CD14-positive monocyte (primary cell): ENCODE data around the gene OR1N2. TPM values are rescaled to one million over a fixed set of nuclear protein-coding genes. Genes with fewer than 3 reads are reported as not detected.
"Not testable (repeated sequence)": the region's sequence is repeated elsewhere in the genome, so short reads cannot be mapped to it uniquely, and the experiment has no call there.

Experiments
- DNase-seq, 3 donors: peaks; one replicate each; pipeline ENCODE4 v3.0.0-alpha.2; 2011 to 2022
- H2AFZ ChIP-seq: 2 replicates; pipeline ENCODE4 v1.6.0; 2012; ENCODE audit warnings: mild to moderate bottlenecking, low read depth, low read length, inconsistent platforms; ENCODE audit not compliant: insufficient read depth, poor library complexity, severe bottlenecking
- H3K27ac ChIP-seq, 2 donors: 1 replicate in 1 of 2; 2 replicates in 1 of 2; pipeline ENCODE4 v1.5.1; 2012 to 2013; ENCODE audit warnings: low read length in 2 of 2, control low read depth in 1 of 2, inconsistent platforms in 1 of 2, low read depth in 1 of 2, mild to moderate bottlenecking in 1 of 2
- H3K27me3 ChIP-seq, 2 donors: one replicate each; pipeline versions ENCODE4 v1.6.0 to v1.6.1; 2011 to 2013; ENCODE audit warnings: low read length in 2 of 2; ENCODE audit not compliant: control insufficient read depth in 2 of 2, insufficient read depth in 2 of 2
- H3K36me3 ChIP-seq, 2 donors: replicated peaks in 1 of 2; 1 replicate in 1 of 2; 2 replicates in 1 of 2; pipeline versions ENCODE4 v1.5.1 to v1.6.1; 2012 to 2013; ENCODE audit warnings: low read length in 2 of 2, control low read depth in 1 of 2, inconsistent platforms in 1 of 2, mild to moderate bottlenecking in 1 of 2; ENCODE audit not compliant: insufficient read depth in 2 of 2, control insufficient read depth in 1 of 2
- H3K4me1 ChIP-seq, 2 donors: 1 replicate in 1 of 2; 2 replicates in 1 of 2; pipeline versions ENCODE4 v1.5.1 to v1.6.1; 2012 to 2013; ENCODE audit warnings: low read length in 2 of 2, control low read depth in 1 of 2, inconsistent platforms in 1 of 2, mild to moderate bottlenecking in 1 of 2, moderate library complexity in 1 of 2; ENCODE audit not compliant: insufficient read depth in 2 of 2, control insufficient read depth in 1 of 2
- H3K4me2 ChIP-seq: replicated peaks from 2 replicates; pipeline ENCODE3; 2012; ENCODE audit warnings: low read length, moderate library complexity, mild to moderate bottlenecking; ENCODE audit not compliant: poor library complexity, severe bottlenecking; ENCODE audit errors: extremely low read depth
- H3K4me3 ChIP-seq, 3 experiments: fragments of 200-600 bp in 1 of 3; sonication (generic) in 1 of 3; replicated peaks in 1 of 3; 1 replicate in 2 of 3; 2 replicates in 1 of 3; pipeline ENCODE4 v1.5.1; 2011 to 2013; ENCODE audit warnings: low read length in 3 of 3, mild to moderate bottlenecking in 3 of 3, control low read depth in 2 of 3, low read depth in 2 of 3, inconsistent platforms in 1 of 3, moderate library complexity in 1 of 3
- H3K79me2 ChIP-seq: 2 replicates; pipeline ENCODE4 v1.6.0; 2012; ENCODE audit warnings: mild to moderate bottlenecking, control low read depth, inconsistent platforms, low read length, moderate library complexity; ENCODE audit not compliant: insufficient read depth
- H3K9ac ChIP-seq: 2 replicates; pipeline ENCODE4 v1.6.0; 2017; ENCODE audit warnings: low read length, mild to moderate bottlenecking; ENCODE audit not compliant: insufficient read depth, poor library complexity, severe bottlenecking
- H3K9me3 ChIP-seq, 2 donors: replicated peaks in 1 of 2; 1 replicate in 1 of 2; 2 replicates in 1 of 2; pipeline versions ENCODE4 v1.5.1 to v1.6.1; 2012 to 2013; ENCODE audit warnings: low read length in 2 of 2, control low read depth in 1 of 2; ENCODE audit not compliant: control insufficient read depth in 1 of 2, insufficient read depth in 1 of 2
- H4K20me1 ChIP-seq: 2 replicates; pipeline ENCODE4 v1.6.0; 2012; ENCODE audit warnings: mild to moderate bottlenecking, low read length, control low read depth, moderate library complexity; ENCODE audit not compliant: insufficient read depth
- H3K27ac Mint-ChIP-seq, 7 donors: one replicate each; pipeline ENCODE4 v1.8.0; 2020; ENCODE audit warnings: mild to moderate bottlenecking in 7 of 7, mixed read lengths in 7 of 7, moderate library complexity in 6 of 7, inconsistent platforms in 2 of 7
- H3K27me3 Mint-ChIP-seq, 3 donors: one replicate each; pipeline ENCODE4 v1.8.0; 2021 to 2022; ENCODE audit warnings: low read depth in 3 of 3, mild to moderate bottlenecking in 3 of 3, mixed read lengths in 3 of 3, moderate library complexity in 3 of 3, inconsistent platforms in 1 of 3
- H3K36me3 Mint-ChIP-seq, 2 donors: one replicate each; pipeline ENCODE4 v1.8.0; 2020; ENCODE audit warnings: mixed read lengths in 2 of 2, inconsistent platforms in 1 of 2, mild to moderate bottlenecking in 1 of 2
- H3K4me1 Mint-ChIP-seq: one replicate; pipeline ENCODE4 v1.8.0; 2020; ENCODE audit warnings: mild to moderate bottlenecking, mixed read lengths
- H3K4me3 Mint-ChIP-seq, 2 donors: one replicate each; pipeline ENCODE4 v1.8.0; 2020; ENCODE audit warnings: mild to moderate bottlenecking in 2 of 2, mixed read lengths in 2 of 2, moderate library complexity in 1 of 2
- H3K9me3 Mint-ChIP-seq, 7 donors: one replicate each; pipeline ENCODE4 v1.8.0; 2020 to 2022; ENCODE audit warnings: mixed read lengths in 7 of 7, mild to moderate bottlenecking in 6 of 7, moderate library complexity in 6 of 7, inconsistent platforms in 2 of 7
- CTCF ChIP-seq: fragments of 200-600 bp; IDR thresholded peaks from one replicate; pipeline ENCODE4 v1.8.0; 2022; ENCODE audit warnings: antibody characterized with exemption, mild to moderate bottlenecking
- WGBS: methylation state at CpG from one replicate; pipeline ENCODE4 v1.1.5; 2013; ENCODE audit warnings: missing lambda C conversion rate; ENCODE audit not compliant: insufficient coverage; 5-methylcytosine and 5-hydroxymethylcytosine counted together
- intact Hi-C, 2 donors: fragments of 100-400 bp; cut with micrococcal nuclease; formaldehyde crosslinking; loops; one replicate each; pipeline versions ENCODE4 v1.15.0 to v1.15.1; 2023
- polyA plus RNA-seq, 3 donors: library from polyadenylated mRNA; depleted of rRNA in 1 of 3; unstranded in 2 of 3; stranded (reverse) in 1 of 3; fragments of 300-500 nt in 2 of 3; fragments of >200 nt in 1 of 3; fragmentation: Illumina TruSeq in 2 of 3; gene quantifications; 1 replicate in 2 of 3; 2 replicates in 1 of 3; pipeline ENCODE4 v1.2.3, GENCODE V29; 2012 to 2021

Gene OR1N2
- polyA plus RNA-seq, 3 donors: not detected

DNA sequence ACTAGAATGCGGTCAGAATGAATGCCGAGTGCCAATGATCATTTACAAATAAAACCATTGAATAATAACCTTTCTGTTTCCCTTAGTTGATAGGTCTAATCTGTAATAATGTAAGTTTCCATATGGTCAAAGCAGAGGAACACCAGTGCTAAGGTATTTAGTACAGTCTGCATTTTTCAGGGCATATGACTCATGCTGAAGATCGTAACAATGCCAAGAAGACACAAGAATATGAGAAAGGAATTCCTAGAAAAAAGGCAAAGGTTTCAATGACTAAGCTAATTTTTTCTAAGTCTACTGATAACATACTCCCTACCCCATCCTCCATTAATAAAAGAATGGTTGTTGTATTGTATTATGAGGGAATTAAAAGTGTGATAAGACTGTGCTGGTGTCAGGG, 27.4 kb downstream of the OR1N2 start:
- WGBS: no CpG with 5 or more reads among the region's 3 CpGs
- no peaks in the 10 kb centered on the region for H3K36me3 Mint-ChIP-seq
- H3K4me1 ChIP-seq: no peaks in the 10 kb centered on the region

GRCh38 chr9:122583284-122583683, 30.4 kb downstream of the OR1N2 start, which contains the start of gene OR1L8:
Gene OR1L8 (minus strand): TSS chr9:122583384. CDS start chr9:122568477, 14,907 bp downstream.
- H3K4me1 ChIP-seq, H3K27ac ChIP-seq, DNase-seq, H3K4me3 ChIP-seq, H2AFZ ChIP-seq, H3K4me1 Mint-ChIP-seq, H3K9ac ChIP-seq, intact Hi-C loops, H3K9me3 ChIP-seq, H3K36me3 Mint-ChIP-seq, H4K20me1 ChIP-seq, H3K9me3 Mint-ChIP-seq, H3K27me3 ChIP-seq, H3K4me3 Mint-ChIP-seq, H3K79me2 ChIP-seq, H3K36me3 ChIP-seq, H3K27me3 Mint-ChIP-seq, H3K4me2 ChIP-seq, H3K27ac Mint-ChIP-seq: not testable (repeated sequence)
- WGBS: 100% methylated on average over 1 of the region's 8 CpGs

More for the DNA sequence above, 27.4 kb downstream of the OR1N2 start:
- no peak overlapping the region for H3K4me2 ChIP-seq
- intact Hi-C loops: no loop called here
- H3K9me3 ChIP-seq: peaks cover 0 to 2% of the 10 kb centered on the region in 2 donors
- no peak for DNase-seq
- H2AFZ ChIP-seq: no peak overlapping the region
- no peaks in the 10 kb centered on the region for H3K4me1 Mint-ChIP-seq
- no peak overlapping the region for H3K27ac Mint-ChIP-seq
- H3K4me3 Mint-ChIP-seq: no peak overlapping the region
- no peaks in the 10 kb centered on the region for H3K79me2 ChIP-seq
- H3K9me3 Mint-ChIP-seq: peaks cover 0 to 11% (median 6%) of the 10 kb centered on the region in 7 donors
- H3K27ac ChIP-seq: no peak overlapping the region
- no peaks in the 10 kb centered on the region for H3K27me3 ChIP-seq
- no peaks in the 10 kb centered on the region for H4K20me1 ChIP-seq
- no peaks in the 10 kb centered on the region for H3K36me3 ChIP-seq
- peaks cover 0 to 7% (median 0%) of the 10 kb centered on the region in 3 donors for H3K27me3 Mint-ChIP-seq
- no peak for TF ChIP-seq CTCF
- no peak overlapping the region for H3K4me3 ChIP-seq
- H3K9ac ChIP-seq: no peak overlapping the region

Other genes starting within 250 kb of the OR1N2 start
- 10 to 100 TPM; 17.9 to 27.8 (median 20.5) TPM for gene PTGS1, start 182.1 kb upstream of the OR1N2 start, polyA plus RNA-seq
- not detected for gene OR1J1, start 75.2 kb upstream of the OR1N2 start, polyA plus RNA-seq
- gene OR1J2, start 42.3 kb upstream of the OR1N2 start, polyA plus RNA-seq: not detected
- gene OR1J4, start 34.0 kb upstream of the OR1N2 start, polyA plus RNA-seq: not detected
- gene OR1N1, start 25.8 kb upstream of the OR1N2 start, polyA plus RNA-seq: not detected
- not detected for gene OR1L8, start 30.3 kb downstream of the OR1N2 start, polyA plus RNA-seq
- not detected for gene OR1Q1, start 61.6 kb downstream of the OR1N2 start, polyA plus RNA-seq
- not detected for gene OR1B1, start 104.5 kb downstream of the OR1N2 start, polyA plus RNA-seq
- not detected for gene OR1L1, start 108.6 kb downstream of the OR1N2 start, polyA plus RNA-seq
- not detected for gene OR1L3, start 122.0 kb downstream of the OR1N2 start, polyA plus RNA-seq
- gene OR1L4, start 170.9 kb downstream of the OR1N2 start, polyA plus RNA-seq: not detected
- not detected for gene OR1L6, start 189.2 kb downstream of the OR1N2 start, polyA plus RNA-seq
- gene OR5C1, start 235.8 kb downstream of the OR1N2 start, polyA plus RNA-seq: not detected
- not detected for gene OR1K1, start 247.0 kb downstream of the OR1N2 start, polyA plus RNA-seq